Ovary (tissue), 3 donors: Measurements from ENCODE around the gene EYS.

ENCODE experiments used
- CTCF ChIP-seq, 3 donors: fragments of 450-650 bp in 2 of 3; fragments of 200-600 bp in 1 of 3; IDR thresholded peaks; one replicate each; pipeline versions ENCODE4 v1.5.1 to v1.8.0; 2016 to 2022; ENCODE audit warnings: antibody characterized with exemption in 3 of 3, mild to moderate bottlenecking in 1 of 3
- POLR2A ChIP-seq: fragments of 450-650 bp; IDR thresholded peaks from one replicate; pipeline ENCODE4 v1.6.1; 2017; ENCODE audit warnings: antibody characterized with exemption, mild to moderate bottlenecking, moderate library complexity
- donor health status: DM: no; HTN: no; CAD: no.

- TF ChIP-seq CTCF (IDR thresholded peaks at IDR 0.05) (no peak), POLR2A (no peak)
These were observed 1819.8 kb downstream of the EYS start for GRCh38 chr6:63887002-63887751.
